Measurements from ENCODE around the gene ALX1. TPM values are rescaled to one million over a fixed set of nuclear protein-coding genes. Genes with fewer than 3 reads are reported as not detected.

The ALX1 gene
- total RNA-seq, 1 donor from 2014 or later, result 0.54 TPM

GRCh38 chr12:85260447-85260846 is 19.6 kb upstream of the ALX1 start:
- Histone ChIP-seq H3K4me3 (ENCODE audit: low read depth, low read length) (no peak overlapping the region), H3K27me3 (ENCODE audit: control insufficient read depth, insufficient read depth, low read length) (no peaks in the 10 kb centered on the region), H3K36me3 (ENCODE audit: control insufficient read depth, insufficient read depth, low read length) (no peaks in the 10 kb centered on the region)
- no peak for DNase-seq (ENCODE audit: low read depth)
- no peak for TF ChIP-seq CTCF (IDR thresholded peaks at IDR 0.05; ENCODE audit: insufficient read depth, low read length, poor library complexity, severe bottlenecking)

GRCh38 chr12:85260896-85261295 is 19.1 kb upstream of the ALX1 start:
- Histone ChIP-seq H3K36me3 (ENCODE audit: control insufficient read depth, insufficient read depth, low read length) (no peaks in the 10 kb centered on the region), H3K4me3 (ENCODE audit: low read depth, low read length) (no peak overlapping the region), H3K27me3 (ENCODE audit: control insufficient read depth, insufficient read depth, low read length) (no peaks in the 10 kb centered on the region)
- TF ChIP-seq CTCF (IDR thresholded peaks at IDR 0.05; ENCODE audit: insufficient read depth, low read length, poor library complexity, severe bottlenecking), result no peak
- DNase-seq (ENCODE audit: low read depth), result no peak

GRCh38 chr12:85266356-85266755 is 13.7 kb upstream of the ALX1 start:
- no peak for TF ChIP-seq CTCF (IDR thresholded peaks at IDR 0.05; ENCODE audit: insufficient read depth, low read length, poor library complexity, severe bottlenecking)
- no peaks in the 10 kb centered on the region for H3K36me3 ChIP-seq (ENCODE audit: control insufficient read depth, insufficient read depth, low read length)
- H3K27me3 ChIP-seq (ENCODE audit: control insufficient read depth, insufficient read depth, low read length), result no peaks in the 10 kb centered on the region
- no peak overlapping the region for H3K4me3 ChIP-seq (ENCODE audit: low read depth, low read length)
- DNase-seq (ENCODE audit: low read depth), result no peak

- Histone ChIP-seq H3K27me3 (ENCODE audit: control insufficient read depth, insufficient read depth, low read length) (peaks cover 48% of the 10 kb centered on the region), H3K4me3 (ENCODE audit: low read depth, low read length) (no peak overlapping the region), H3K36me3 (ENCODE audit: control insufficient read depth, insufficient read depth, low read length) (no peaks in the 10 kb centered on the region)
- no peak for TF ChIP-seq CTCF (IDR thresholded peaks at IDR 0.05; ENCODE audit: insufficient read depth, low read length, poor library complexity, severe bottlenecking)
- no peak for DNase-seq (ENCODE audit: low read depth)
Measured at GRCh38 chr12:85273381-85274314, 6.4 kb upstream of the ALX1 start.

- no peak for TF ChIP-seq CTCF (IDR thresholded peaks at IDR 0.05; ENCODE audit: insufficient read depth, low read length, poor library complexity, severe bottlenecking)
- Histone ChIP-seq H3K4me3 (ENCODE audit: low read depth, low read length) (no peak overlapping the region), H3K27me3 (ENCODE audit: control insufficient read depth, insufficient read depth, low read length) (peaks cover 54% of the 10 kb centered on the region), H3K36me3 (ENCODE audit: control insufficient read depth, insufficient read depth, low read length) (no peaks in the 10 kb centered on the region)
- DNase-seq (ENCODE audit: low read depth), result no peak
Measured at GRCh38 chr12:85274315-85274651, 5.7 kb upstream of the ALX1 start.

- Histone ChIP-seq H3K4me3 (ENCODE audit: low read depth, low read length) (no peak overlapping the region), H3K27me3 (ENCODE audit: control insufficient read depth, insufficient read depth, low read length) (peaks cover 65% of the 10 kb centered on the region), H3K36me3 (ENCODE audit: control insufficient read depth, insufficient read depth, low read length) (no peaks in the 10 kb centered on the region)
- no peak for DNase-seq (ENCODE audit: low read depth)
- TF ChIP-seq CTCF (IDR thresholded peaks at IDR 0.05; ENCODE audit: insufficient read depth, low read length, poor library complexity, severe bottlenecking), result no peak
Measured at GRCh38 chr12:85275374-85275773, 4.6 kb upstream of the ALX1 start.
